BJ (cell line): Measurements from ENCODE around the gene SETD2. TPM values are rescaled to one million over a fixed set of nuclear protein-coding genes. Genes with fewer than 3 reads are reported as not detected.

ENCODE experiments used
- CTCF ChIA-PET: fragments of 350-600 bp; formaldehyde crosslinking; extraction: SDS; loops from one replicate; lab custom pipeline; 2021; ENCODE audit warnings: antibody characterized with exemption, inconsistent platforms; lab: Yijun Ruan, JAX
- POLR2A ChIA-PET: fragments of 300-600 bp; sonication (Branson Sonifier 250); formaldehyde crosslinking; extraction: SDS; loops from one replicate; lab custom pipeline; 2021; ENCODE audit warnings: antibody characterized with exemption; lab: Charles Lee
- DNase-seq: peaks from one replicate; pipeline ENCODE4 v3.0.0-alpha.2; 2011; ENCODE audit warnings: low read depth
- H3K27me3 ChIP-seq: 2 replicates; pipeline ENCODE4 v1.6.0; 2011; ENCODE audit warnings: low read length; ENCODE audit not compliant: control insufficient read depth, insufficient read depth
- H3K36me3 ChIP-seq: 2 replicates; pipeline ENCODE4 v1.5.1; 2011; ENCODE audit warnings: low read length; ENCODE audit not compliant: control insufficient read depth, insufficient read depth
- H3K4me3 ChIP-seq: 2 replicates; pipeline ENCODE4 v1.5.1; 2011; ENCODE audit warnings: low read depth, mild to moderate bottlenecking, control low read depth, low read length
- CTCF ChIP-seq: IDR thresholded peaks from 2 replicates; pipeline ENCODE4 v1.5.1; 2011; ENCODE audit warnings: low read depth, mild to moderate bottlenecking, control low read depth, inconsistent platforms, low read length, moderate library complexity; ENCODE audit not compliant: insufficient read depth
- polyA plus RNA-seq: library from polyadenylated mRNA; depleted of rRNA; stranded (reverse); fragments of >200 nt; gene quantifications from 2 replicates; pipeline ENCODE4 v1.2.3, GENCODE V29; 2011

SETD2 gene
- polyA plus RNA-seq, 1 experiment = 12.9 TPM

DNA sequence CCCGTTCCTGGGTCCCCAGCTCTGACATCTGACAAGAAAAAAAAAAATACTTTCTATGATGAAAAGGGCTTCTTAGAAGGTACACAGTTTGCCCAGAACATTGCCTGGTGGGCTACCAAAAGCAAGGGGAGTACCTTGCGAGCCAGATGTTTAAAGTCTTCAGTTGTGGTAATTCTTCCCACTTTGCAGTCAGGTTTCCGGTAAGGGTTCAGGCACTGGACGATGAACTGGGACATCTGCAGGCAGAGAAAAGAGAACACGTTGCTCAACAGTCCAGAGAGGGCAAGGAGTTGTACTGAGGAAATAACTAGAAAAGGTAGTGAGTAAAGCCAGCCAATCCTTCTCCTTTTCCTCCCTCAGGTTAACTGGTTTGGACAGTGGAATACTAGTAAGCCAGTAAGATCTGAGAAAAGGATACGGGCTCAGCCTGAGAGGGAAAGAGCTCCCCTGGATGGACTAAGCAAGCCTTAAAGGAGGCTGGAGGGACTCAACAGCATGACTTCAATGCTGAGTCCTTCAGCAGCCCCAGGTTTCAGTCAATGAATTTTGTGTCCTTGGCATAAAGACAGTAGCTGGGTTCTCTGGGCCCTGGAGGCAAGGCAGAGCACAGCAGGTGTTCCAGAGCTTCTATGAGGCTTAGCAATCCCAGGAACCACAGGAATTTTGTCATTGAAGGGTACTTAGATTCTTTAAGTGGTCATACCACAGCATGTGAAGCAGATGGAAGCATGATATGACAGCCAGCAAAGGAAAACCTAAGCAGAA, 146.2 kb downstream of the SETD2 start:
- POLR2A ChIA-PET = interaction anchor here (0.9 kb wide), 1 partner anchor 84 kb away, joined by 3 read pairs; no protein-coding TSS in a partner anchor
- H3K4me3 ChIP-seq = no peak overlapping the region
- DNase-seq = no peak
- CTCF ChIA-PET = interaction anchor here (1.2 to 1.9 kb wide), 3 partner anchors 12 to 316 kb away, joined by 3 to 5 read pairs (median 5); no protein-coding TSS in a partner anchor
- no peaks in the 10 kb centered on the region for H3K27me3 ChIP-seq
- peaks cover 7% of the 10 kb centered on the region for H3K36me3 ChIP-seq
- TF ChIP-seq CTCF = no peak

DNA sequence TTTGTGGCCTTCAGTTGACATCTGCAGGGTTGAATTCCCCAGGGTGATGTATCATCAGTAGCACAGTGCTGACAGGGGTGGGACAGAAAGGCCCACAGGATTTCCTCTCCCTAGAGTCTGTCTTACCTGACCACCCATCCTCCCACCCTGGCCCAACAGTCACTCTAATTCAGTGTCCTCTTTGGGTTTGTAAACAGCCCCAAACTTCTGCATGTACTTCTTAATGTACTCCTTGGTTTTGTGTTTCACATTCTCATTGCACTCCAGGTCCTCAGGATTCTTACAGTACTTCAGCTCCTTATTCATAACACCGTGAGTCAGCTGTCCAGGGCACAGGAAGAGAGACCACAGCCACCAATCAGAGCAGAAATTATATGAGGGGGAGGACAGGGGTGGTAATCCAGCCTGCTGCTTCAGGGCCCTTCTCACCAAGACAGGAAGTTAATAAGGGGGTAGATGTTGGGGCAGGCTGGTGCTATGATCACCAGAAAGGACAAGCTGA, 146.9 kb downstream of the SETD2 start:
- TF ChIP-seq CTCF = no peak
- DNase-seq = peak; percentile 32
- no peak overlapping the region for H3K4me3 ChIP-seq
- CTCF ChIA-PET = interaction anchor here (1.2 to 1.9 kb wide), 2 partner anchors 12 to 315 kb away, joined by 3 to 5 read pairs; no protein-coding TSS in a partner anchor
- POLR2A ChIA-PET = no interaction called here
- no peaks in the 10 kb centered on the region for H3K27me3 ChIP-seq
- H3K36me3 ChIP-seq = peaks cover 7% of the 10 kb centered on the region

- ChIA-PET POLR2A (no interaction called here), CTCF (interaction anchor here (1.9 kb wide), 1 partner anchor 11 kb away, joined by 5 read pairs; no protein-coding TSS in a partner anchor)
- Histone ChIP-seq H3K36me3 (peaks cover 7% of the 10 kb centered on the region), H3K4me3 (no peak overlapping the region), H3K27me3 (no peaks in the 10 kb centered on the region)
- no peak for DNase-seq
- TF ChIP-seq CTCF = no peak
Measured at GRCh38 chr3:47016086-47016933, 147.6 kb downstream of the SETD2 start.

DNA sequence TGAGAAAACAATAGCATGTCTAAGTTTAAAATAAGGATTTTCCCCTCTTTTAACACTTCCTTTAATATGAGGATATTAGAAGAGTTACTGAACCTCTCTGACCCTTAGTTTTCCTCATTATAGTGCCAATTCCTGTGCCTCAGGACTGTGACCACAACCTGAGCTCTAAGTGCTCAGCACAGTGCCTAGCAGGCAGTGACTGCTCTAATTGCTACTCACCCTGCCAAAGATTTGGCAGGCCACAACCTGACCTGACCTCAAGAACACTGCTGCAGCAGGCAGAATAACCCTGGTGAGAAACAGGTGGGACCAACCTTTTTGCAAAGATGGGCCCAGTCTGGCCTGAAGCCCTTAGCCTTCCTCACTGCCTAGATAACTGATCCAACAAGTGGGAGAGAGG, 148.8 kb downstream of the SETD2 start:
- ChIA-PET POLR2A (no interaction called here), CTCF (no interaction called here)

More for the DNA sequence above, 148.8 kb downstream of the SETD2 start:
- no peak for DNase-seq
- no peak for TF ChIP-seq CTCF
- Histone ChIP-seq H3K36me3 (peaks cover 7% of the 10 kb centered on the region), H3K27me3 (no peaks in the 10 kb centered on the region), H3K4me3 (no peak overlapping the region)
